Gastroesophageal sphincter (tissue), 3 donors: ENCODE results near the gene TAS2R9.

ENCODE experiments used
- CTCF ChIP-seq, 4 experiments: fragments of 200-600 bp in 2 of 4; fragments of 450-650 bp in 2 of 4; sonication (generic) in 1 of 4; IDR thresholded peaks; one replicate each; pipeline ENCODE4 v1.5.1; 2017 to 2019; ENCODE audit warnings: antibody characterized with exemption in 4 of 4, mild to moderate bottlenecking in 2 of 4, moderate library complexity in 2 of 4
- EP300 ChIP-seq: sonication (generic); formaldehyde crosslinking; IDR thresholded peaks from one replicate; pipeline ENCODE4 v1.6.1; 2017; ENCODE audit warnings: antibody characterized with exemption, mild to moderate bottlenecking
- POLR2A ChIP-seq, 2 donors: fragments of 450-650 bp; IDR thresholded peaks; one replicate each; pipeline ENCODE4 v1.6.1; 2017; ENCODE audit warnings: antibody characterized with exemption in 2 of 2, mild to moderate bottlenecking in 2 of 2, moderate library complexity in 1 of 2
- POLR2AphosphoS5 ChIP-seq: sonication (generic); formaldehyde crosslinking; IDR thresholded peaks from one replicate; pipeline ENCODE4 v1.6.1; 2017; ENCODE audit warnings: antibody characterized with exemption

- TF ChIP-seq EP300 = no peak
- TF ChIP-seq CTCF (IDR thresholded peaks at IDR 0.05) = no peak
- TF ChIP-seq POLR2A (IDR thresholded peaks at IDR 0.05) = no peak
- no peak for TF ChIP-seq POLR2AphosphoS5
Observed at GRCh38 chr12:10794222-10794621, 15.7 kb downstream of the TAS2R9 start.
